Stimulated activated naive CD4-positive, alpha-beta T cell (primary cell): ENCODE results near the gene PPIB.
"Not testable (repeated sequence)": the region's sequence is repeated elsewhere in the genome, so short reads cannot be mapped to it uniquely, and the experiment has no call there.

ENCODE experiments used
- DNase-seq, 6 experiments: peaks; one replicate each; lab custom pipeline; 2025; lab: John Stamatoyannopoulos, UW

The PPIB gene

GRCh38 chr15:64141798-64142512 is 20.9 kb downstream of the PPIB start:
- no peak for DNase-seq

GRCh38 chr15:64138331-64138941 is 24.4 kb downstream of the PPIB start:
- DNase-seq: no peak

- no peak for DNase-seq
Observed at GRCh38 chr15:64137226-64137833, 25.5 kb downstream of the PPIB start.

GRCh38 chr15:64136347-64136746 is 26.5 kb downstream of the PPIB start:
- no peak for DNase-seq

- no peak for DNase-seq
Observed at GRCh38 chr15:64134345-64134829, 28.4 kb downstream of the PPIB start.

GRCh38 chr15:64133623-64134344 is 29.0 kb downstream of the PPIB start:
- no peak for DNase-seq

- DNase-seq: no peak
Observed at GRCh38 chr15:64132217-64132616, 30.6 kb downstream of the PPIB start.

GRCh38 chr15:64131547-64131946 is 31.3 kb downstream of the PPIB start:
- no peak for DNase-seq

GRCh38 chr15:64130159-64130558 is 32.7 kb downstream of the PPIB start:
- DNase-seq: no peak

GRCh38 chr15:64127521-64128270 is 35.1 kb downstream of the PPIB start:
- DNase-seq: no peak

- no peak for DNase-seq
Observed at GRCh38 chr15:64125978-64126377, 36.8 kb downstream of the PPIB start.

- DNase-seq: no peak
Observed at GRCh38 chr15:64122936-64123351, 39.9 kb downstream of the PPIB start.

GRCh38 chr15:64122444-64122843 is 40.4 kb downstream of the PPIB start:
- no peak for DNase-seq

GRCh38 chr15:64121614-64122013 is 41.2 kb downstream of the PPIB start:
- no peak for DNase-seq

GRCh38 chr15:64120322-64120721 is 42.5 kb downstream of the PPIB start:
- not testable (repeated sequence) for DNase-seq

- no peak for DNase-seq
Observed at GRCh38 chr15:64117759-64118487, 44.9 kb downstream of the PPIB start.

GRCh38 chr15:64112904-64113303 is 49.9 kb downstream of the PPIB start:
- DNase-seq: no peak

- DNase-seq: no peak
Observed at GRCh38 chr15:64112073-64112772, 50.6 kb downstream of the PPIB start.

- DNase-seq: no peak
Observed at GRCh38 chr15:64111679-64112050, 51.2 kb downstream of the PPIB start.

GRCh38 chr15:64110950-64111678 is 51.7 kb downstream of the PPIB start:
- peak in 1 of 6 experiments; percentile 5 for DNase-seq
